ENCODE results near the gene DDX49.
"Not testable (repeated sequence)": the region's sequence is repeated elsewhere in the genome, so short reads cannot be mapped to it uniquely, and the experiment has no call there.

Gene DDX49

GRCh38 chr19:18898607-18899408 lies 20.7 kb upstream of the DDX49 start:
- no peak for TF ChIP-seq CTCF (IDR thresholded peaks at IDR 0.05; ENCODE audit: low read depth, low read length)
- Histone ChIP-seq H3K36me3 (peaks cover 21% of the 10 kb centered on the region), H3K9me3 (ENCODE audit: severe bottlenecking) (no peaks in the 10 kb centered on the region), H3K4me3 (ENCODE audit: low read depth, low read length) (no peak overlapping the region), H3K27me3 (ENCODE audit: insufficient read depth, low read depth, severe bottlenecking) (no peaks in the 10 kb centered on the region), H3K27ac (no peak overlapping the region)
- no peak for DNase-seq

DNA sequence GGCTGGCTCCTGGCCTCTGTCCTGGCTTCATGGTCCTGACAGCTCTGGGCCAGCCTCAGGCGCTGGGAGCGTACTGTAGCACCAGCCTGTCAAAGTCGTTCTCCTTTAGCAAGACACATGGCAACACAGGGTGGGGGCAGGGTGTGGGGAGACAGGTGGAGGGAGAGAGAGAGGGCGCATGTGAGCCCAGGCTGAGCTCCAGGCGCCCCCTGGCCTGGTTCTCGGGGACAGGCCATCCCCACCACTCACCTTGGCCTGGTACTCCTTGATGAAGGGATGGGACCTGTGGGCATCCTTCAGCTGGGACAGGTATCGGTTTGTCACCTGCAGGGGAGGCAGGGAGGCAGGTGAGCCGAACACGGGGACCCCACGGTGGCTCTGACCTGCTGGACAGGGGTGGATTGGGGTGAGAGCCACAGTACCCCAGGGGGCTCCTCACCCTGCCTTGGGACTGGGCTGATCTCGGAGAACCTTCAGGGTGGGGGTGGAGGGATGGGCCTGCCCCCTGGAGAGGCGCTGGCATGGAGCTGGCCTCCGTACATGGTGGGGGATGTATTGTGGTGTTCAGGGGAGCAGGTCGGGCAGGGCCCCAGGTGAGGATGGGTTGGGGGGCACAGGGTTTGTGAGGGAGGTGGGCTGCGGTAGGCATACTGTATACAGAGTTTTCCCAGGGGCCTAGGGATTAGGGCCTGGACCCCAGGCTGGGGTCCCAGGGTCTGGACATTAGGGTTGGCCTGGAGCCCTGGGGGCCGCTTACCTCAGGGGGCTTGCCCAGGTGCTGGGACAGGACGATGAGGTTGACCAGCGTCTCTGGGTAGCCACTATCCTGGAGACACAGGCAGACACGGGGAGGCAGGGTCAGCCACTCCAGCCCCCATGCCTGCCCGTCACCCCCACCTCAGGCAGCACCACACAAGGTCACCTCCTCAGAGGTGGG lies 19.6 kb upstream of the DDX49 start:
- H3K4me3 ChIP-seq (ENCODE audit: low read depth, low read length), result no peak overlapping the region
- H3K27ac ChIP-seq, result no peak overlapping the region
- H3K36me3 ChIP-seq, result peaks cover 32% of the 10 kb centered on the region
- 0 out of 2 replicates have a peak, but pooled peaks have one; percentile 25 for TF ChIP-seq CTCF (IDR thresholded peaks at IDR 0.05; ENCODE audit: low read depth, low read length)
- H3K27me3 ChIP-seq (ENCODE audit: insufficient read depth, low read depth, severe bottlenecking), result no peaks in the 10 kb centered on the region
- H3K9me3 ChIP-seq (ENCODE audit: severe bottlenecking), result no peaks in the 10 kb centered on the region
- peak; percentile 54 for DNase-seq

DNA sequence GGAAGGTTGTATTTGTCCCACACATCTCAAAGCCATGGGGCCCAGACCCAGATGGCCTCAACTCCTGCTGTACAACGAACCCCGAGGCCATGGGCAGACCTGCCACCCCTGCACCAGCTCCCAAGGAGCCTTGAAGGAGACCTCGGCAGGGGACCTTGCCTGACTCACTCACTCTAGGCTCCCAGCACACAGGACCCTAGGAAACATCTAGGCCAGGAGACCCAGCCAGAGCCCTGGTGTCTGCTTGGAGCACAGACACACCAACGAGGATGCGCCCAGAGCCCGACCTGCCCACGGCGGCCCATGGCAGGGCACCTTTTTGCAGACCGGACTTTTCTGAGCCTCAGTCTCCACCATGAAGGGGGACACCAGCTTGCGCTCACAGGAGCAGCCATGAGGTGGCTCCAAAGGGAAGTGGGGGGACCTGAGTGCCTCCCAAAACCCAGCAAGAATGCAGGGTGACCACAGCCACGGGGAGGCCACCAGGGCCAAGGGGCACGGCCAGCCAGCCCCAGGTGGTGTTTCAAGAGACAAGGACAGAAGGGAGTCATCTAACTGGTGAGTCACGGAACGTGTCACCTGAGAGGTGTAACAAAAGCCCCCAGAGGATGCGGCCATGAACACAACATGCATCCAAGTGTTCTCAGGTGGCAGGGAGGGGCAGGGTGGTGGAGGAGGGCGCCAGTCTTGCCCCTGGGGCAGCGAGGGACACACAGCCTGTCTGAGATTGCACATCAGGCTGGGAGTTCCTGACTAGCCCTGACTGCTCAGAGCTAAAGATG lies 18.6 kb upstream of the DDX49 start:
- TF ChIP-seq CTCF (IDR thresholded peaks at IDR 0.05; ENCODE audit: low read depth, low read length), result no peak
- DNase-seq, result no peak
- H3K36me3 ChIP-seq, result peaks cover 35% of the 10 kb centered on the region
- H3K27me3 ChIP-seq (ENCODE audit: insufficient read depth, low read depth, severe bottlenecking), result no peaks in the 10 kb centered on the region
- no peak overlapping the region for H3K27ac ChIP-seq
- H3K9me3 ChIP-seq (ENCODE audit: severe bottlenecking), result no peaks in the 10 kb centered on the region
- no peak overlapping the region for H3K4me3 ChIP-seq (ENCODE audit: low read depth, low read length)

GRCh38 chr19:18901491-18901890 lies 18.0 kb upstream of the DDX49 start:
- H3K9me3 ChIP-seq (ENCODE audit: severe bottlenecking), result no peaks in the 10 kb centered on the region
- no peaks in the 10 kb centered on the region for H3K27me3 ChIP-seq (ENCODE audit: insufficient read depth, low read depth, severe bottlenecking)
- H3K27ac ChIP-seq, result no peak overlapping the region
- H3K4me3 ChIP-seq (ENCODE audit: low read depth, low read length), result no peak overlapping the region
- H3K36me3 ChIP-seq, result peaks cover 35% of the 10 kb centered on the region
- DNase-seq, result no peak
- TF ChIP-seq CTCF (IDR thresholded peaks at IDR 0.05; ENCODE audit: low read depth, low read length), result no peak

GRCh38 chr19:18902519-18902918 lies 17.0 kb upstream of the DDX49 start:
- not testable (repeated sequence) for H3K9me3 ChIP-seq (ENCODE audit: severe bottlenecking); DNase-seq; H3K4me3 ChIP-seq (ENCODE audit: low read depth, low read length); H3K27me3 ChIP-seq (ENCODE audit: insufficient read depth, low read depth, severe bottlenecking); H3K27ac ChIP-seq
- H3K36me3 ChIP-seq, result peaks cover 39% of the 10 kb centered on the region

Data from WERI-Rb-1 (cell line).